Mesodermal cell (in vitro differentiated cells): ENCODE results near the gene KDM1B. TPM values are rescaled to one million over a fixed set of nuclear protein-coding genes. Genes with fewer than 3 reads are reported as not detected.

Experiments
- H3K27ac ChIP-seq: 2 replicates; pipeline ENCODE4 v1.7.0; 2013; ENCODE audit warnings: mild to moderate bottlenecking, low read depth, low read length, moderate library complexity; ENCODE audit not compliant: severe bottlenecking
- H3K36me3 ChIP-seq: 2 replicates; pipeline ENCODE4 v1.7.1; 2013; ENCODE audit warnings: mild to moderate bottlenecking, low read length, moderate library complexity; ENCODE audit not compliant: control insufficient read depth, insufficient read depth
- H3K4me1 ChIP-seq: one replicate; pipeline ENCODE4 v1.7.1; 2013; ENCODE audit warnings: mild to moderate bottlenecking, low read length; ENCODE audit not compliant: insufficient read depth, control insufficient read depth, poor library complexity, severe bottlenecking
- H3K4me3 ChIP-seq: 2 replicates; pipeline ENCODE4 v1.7.0; 2013; ENCODE audit warnings: low read length, control low read depth, mild to moderate bottlenecking; ENCODE audit not compliant: insufficient read depth, poor library complexity, severe bottlenecking; ENCODE audit errors: extremely low read depth
- H3K9me3 ChIP-seq: 2 replicates; pipeline ENCODE4 v1.7.1; 2013; ENCODE audit warnings: mild to moderate bottlenecking, low read length, moderate library complexity; ENCODE audit not compliant: control insufficient read depth
- WGBS, 2 experiments: methylation state at CpG; one replicate each; pipeline ENCODE4 v1.1.5; 2013; ENCODE audit warnings: missing lambda C conversion rate in 2 of 2; ENCODE audit not compliant: insufficient coverage in 2 of 2; 5-methylcytosine and 5-hydroxymethylcytosine counted together
- polyA plus RNA-seq, 2 experiments: library from polyadenylated mRNA; stranded (reverse); fragments of 50-300 nt; gene quantifications; one replicate each; pipeline ENCODE4 v1.2.3, GENCODE V29; 2013

The KDM1B gene
- 9.8 TPM for polyA plus RNA-seq (2013, experiment 1 of 2)
- 10.7 TPM for polyA plus RNA-seq (2013, experiment 2 of 2)

GRCh38 chr6:18155150-18155863 lies at the start of gene KDM1B:
KDM1B (plus strand) TSS chr6:18155422; CDS start chr6:18159896, 4,474 bp downstream.
- Histone ChIP-seq H3K4me1 (peaks cover 21% of the 10 kb centered on the region), H3K27ac (peak within 1 kb of the TSS; percentile 84), H3K4me3 (peak within 1 kb of the TSS; percentile 91), H3K36me3 (peaks cover 4% of the 10 kb centered on the region), H3K9me3 (no peaks in the 10 kb centered on the region)
- 0 to 1% methylated on average over 29 to 55 of the region's 87 CpGs for WGBS, 2 experiments

DNA sequence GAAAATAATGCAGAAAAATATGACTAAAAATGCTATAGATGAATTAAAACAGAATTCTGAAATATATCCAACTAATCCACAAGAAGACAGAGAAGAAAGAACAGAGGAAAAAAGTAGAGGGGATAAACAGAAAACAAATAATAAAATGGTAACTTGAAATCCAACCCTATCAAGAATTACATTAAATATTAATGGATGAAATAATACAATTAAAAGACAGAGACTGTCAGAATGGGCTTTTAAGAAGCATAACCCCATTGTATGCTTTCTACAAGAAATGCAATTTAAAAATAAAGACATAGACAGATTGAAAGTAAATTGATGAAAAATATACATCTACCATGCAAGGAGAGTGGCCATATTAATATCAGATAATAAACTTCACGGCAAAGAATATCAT lies 48.2 kb upstream of the KDM1B start:
- no CpG with 5 or more reads among the region's 1 CpG for WGBS, 2 experiments
- Histone ChIP-seq H3K36me3 (no peaks in the 10 kb centered on the region), H3K4me1 (no peaks in the 10 kb centered on the region), H3K9me3 (no peaks in the 10 kb centered on the region), H3K4me3 (no peak overlapping the region), H3K27ac (no peak overlapping the region)

DNA sequence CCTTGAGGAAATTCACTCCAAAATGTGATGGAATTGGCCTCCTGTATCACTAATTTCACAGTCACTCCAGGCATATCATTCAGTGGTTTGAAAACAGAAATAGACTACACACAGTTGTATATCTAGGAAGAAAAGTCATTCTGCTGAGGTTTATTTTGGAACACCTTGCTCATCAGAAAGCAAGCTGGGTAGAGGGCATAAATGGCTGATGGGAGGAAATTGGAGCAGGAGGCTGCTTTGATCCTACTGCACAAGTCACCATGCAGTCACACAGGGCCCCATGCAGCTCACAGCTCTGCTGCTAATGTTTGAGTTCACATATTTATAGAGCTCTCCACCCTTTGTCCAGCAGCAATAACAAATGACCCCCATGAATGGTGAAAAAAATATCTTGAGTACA lies 45.1 kb upstream of the KDM1B start:
- no peaks in the 10 kb centered on the region for H3K9me3 ChIP-seq
- H3K4me3 ChIP-seq = no peak overlapping the region
- H3K27ac ChIP-seq = no peak overlapping the region
- no peaks in the 10 kb centered on the region for H3K4me1 ChIP-seq
- H3K36me3 ChIP-seq = no peaks in the 10 kb centered on the region

DNA sequence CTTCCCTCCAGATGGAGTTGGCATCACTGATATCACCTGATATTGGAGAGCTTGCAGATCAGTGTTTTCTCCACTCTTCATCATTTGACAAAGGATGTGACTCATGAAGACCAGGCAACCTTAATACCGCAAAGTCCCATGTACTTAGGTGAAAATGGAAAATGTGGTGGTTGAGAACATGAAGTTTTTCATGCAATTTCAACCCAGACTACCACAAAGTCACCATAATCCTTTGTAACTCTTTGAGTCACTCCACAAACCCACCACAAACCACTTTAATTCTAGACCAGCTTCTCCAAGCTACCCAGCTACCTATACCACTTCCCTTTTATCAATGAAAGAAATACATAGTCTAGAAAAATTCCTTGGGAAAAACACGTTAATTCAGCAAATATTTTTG lies 39.9 kb upstream of the KDM1B start:
- no peaks in the 10 kb centered on the region for H3K9me3 ChIP-seq
- no peak overlapping the region for H3K27ac ChIP-seq
- WGBS, 2 experiments = 89% methylated on average over 1 of the region's 2 CpGs; no CpG with 5 or more reads in 1 of the 2 experiments
- no peak overlapping the region for H3K4me3 ChIP-seq
- H3K4me1 ChIP-seq = no peaks in the 10 kb centered on the region
- H3K36me3 ChIP-seq = no peaks in the 10 kb centered on the region

GRCh38 chr6:18117136-18117535 lies 38.1 kb upstream of the KDM1B start:
- Histone ChIP-seq H3K4me3 (no peak overlapping the region), H3K4me1 (no peaks in the 10 kb centered on the region), H3K36me3 (no peaks in the 10 kb centered on the region), H3K27ac (no peak overlapping the region), H3K9me3 (no peaks in the 10 kb centered on the region)
- 84 to 85% methylated on average over 5 of the region's 5 CpGs for WGBS, 2 experiments

- H3K36me3 ChIP-seq = no peaks in the 10 kb centered on the region
- no peaks in the 10 kb centered on the region for H3K9me3 ChIP-seq
- WGBS, 2 experiments = 86 to 97% methylated on average over 2 to 3 of the region's 3 CpGs
- H3K27ac ChIP-seq = no peak overlapping the region
- no peaks in the 10 kb centered on the region for H3K4me1 ChIP-seq
- no peak overlapping the region for H3K4me3 ChIP-seq
Observed at GRCh38 chr6:18118330-18118729, 36.9 kb upstream of the KDM1B start.

DNA sequence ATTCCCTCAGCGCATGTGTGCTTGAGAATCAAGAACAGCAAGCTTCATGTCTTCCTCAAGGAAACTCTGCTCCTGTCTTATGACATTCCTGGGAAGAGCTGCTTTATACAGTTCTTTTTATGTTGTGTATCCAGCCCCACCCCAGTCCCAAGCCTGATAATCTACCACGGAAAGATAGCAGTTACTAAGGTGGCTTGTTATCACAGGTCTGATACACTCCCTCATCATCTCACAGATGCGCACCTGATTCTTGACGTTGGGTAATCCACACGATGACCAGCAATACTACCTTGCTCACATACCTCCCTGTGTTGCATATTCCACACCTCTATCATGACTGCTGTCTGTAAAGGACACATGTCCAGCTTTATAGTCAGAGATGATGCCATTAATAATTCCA lies 36.0 kb upstream of the KDM1B start:
- WGBS, 2 experiments = 74 to 78% methylated on average over 4 to 5 of the region's 5 CpGs
- H3K27ac ChIP-seq = no peak overlapping the region

DNA sequence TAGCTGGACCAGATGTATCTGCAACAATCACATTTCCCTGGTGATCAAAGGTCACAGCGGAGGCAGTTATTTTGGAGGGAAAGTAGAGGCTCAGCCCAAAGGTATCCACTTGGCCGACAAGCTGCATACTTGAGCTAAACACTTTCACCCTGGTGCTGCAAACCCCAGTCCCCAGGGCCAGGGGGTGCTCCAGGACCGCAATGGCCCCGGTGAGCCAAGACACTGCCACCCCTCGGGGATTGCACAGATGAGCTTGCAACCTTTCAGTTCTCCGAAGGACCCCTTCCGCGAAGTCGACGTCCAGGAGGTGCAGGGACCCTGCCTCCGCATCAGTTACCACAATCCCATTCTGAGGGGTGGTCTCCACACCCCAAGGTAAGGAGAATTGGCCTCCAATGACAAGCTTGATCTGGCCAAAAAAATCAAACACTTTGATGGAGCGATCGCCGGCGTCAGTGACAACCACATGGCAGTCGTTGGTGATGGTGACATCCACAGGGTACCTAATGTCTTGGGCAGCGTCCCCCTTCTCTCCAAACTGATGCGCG lies 33.6 kb upstream of the KDM1B start:
- H3K4me3 ChIP-seq = no peak overlapping the region
- no peak overlapping the region for H3K27ac ChIP-seq
- no peaks in the 10 kb centered on the region for H3K4me1 ChIP-seq
- whole genome bisulfite sequencing, 2 experiments = 94% methylated on average over 14 to 17 of the region's 19 CpGs
- H3K36me3 ChIP-seq = no peaks in the 10 kb centered on the region
- no peaks in the 10 kb centered on the region for H3K9me3 ChIP-seq

More for the DNA sequence above, 36.0 kb upstream of the KDM1B start:
- no peaks in the 10 kb centered on the region for H3K36me3 ChIP-seq
- H3K4me1 ChIP-seq = no peaks in the 10 kb centered on the region
- H3K9me3 ChIP-seq = no peaks in the 10 kb centered on the region
- no peak overlapping the region for H3K4me3 ChIP-seq

GRCh38 chr6:18122128-18123093 lies 32.8 kb upstream of the KDM1B start, which contains the start of gene NHLRC1:
NHLRC1 (minus strand) TSS chr6:18122677; CDS start chr6:18122606, 71 bp downstream.
- no peaks in the 10 kb centered on the region for H3K36me3 ChIP-seq
- peak within 1 kb of the TSS; percentile 26 for H3K4me3 ChIP-seq
- 43 to 49% methylated on average over 75 to 79 of the region's 82 CpGs for WGBS, 2 experiments

GRCh38 chr6:18126121-18126520 lies 29.1 kb upstream of the KDM1B start:
- WGBS, 2 experiments = 62 to 66% methylated on average over 4 to 5 of the region's 5 CpGs
- Histone ChIP-seq H3K4me3 (no peak overlapping the region), H3K9me3 (no peaks in the 10 kb centered on the region), H3K4me1 (no peaks in the 10 kb centered on the region), H3K27ac (no peak overlapping the region), H3K36me3 (no peaks in the 10 kb centered on the region)

More at GRCh38 chr6:18122128-18123093, 32.8 kb upstream of the KDM1B start, which contains the start of gene NHLRC1:
- Histone ChIP-seq H3K9me3 (no peaks in the 10 kb centered on the region), H3K27ac (no peak within 1 kb of the TSS), H3K4me1 (no peaks in the 10 kb centered on the region)
